ENCODE data around the gene SCN2A.

DNA sequence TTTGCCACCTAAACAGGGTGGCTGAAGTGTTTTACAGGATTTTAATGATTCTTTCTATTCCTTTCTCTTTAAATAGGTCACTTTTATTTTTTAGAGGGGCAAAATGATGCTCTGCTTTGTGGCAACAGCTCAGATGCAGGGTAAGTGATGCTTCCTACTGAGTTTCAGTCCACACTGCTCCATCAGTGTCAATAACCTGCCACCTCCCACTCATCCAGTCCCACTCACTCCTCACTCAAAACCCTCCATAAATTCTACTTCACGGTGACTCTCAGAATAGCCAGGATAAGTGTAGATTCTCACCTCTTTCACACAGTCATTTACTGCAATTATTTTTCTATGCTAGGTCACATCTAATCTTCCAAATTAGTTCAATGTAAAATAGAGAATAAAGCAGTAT, 72.7 kb downstream of the SCN2A start:
- TF ChIP-seq, protein P1, sequence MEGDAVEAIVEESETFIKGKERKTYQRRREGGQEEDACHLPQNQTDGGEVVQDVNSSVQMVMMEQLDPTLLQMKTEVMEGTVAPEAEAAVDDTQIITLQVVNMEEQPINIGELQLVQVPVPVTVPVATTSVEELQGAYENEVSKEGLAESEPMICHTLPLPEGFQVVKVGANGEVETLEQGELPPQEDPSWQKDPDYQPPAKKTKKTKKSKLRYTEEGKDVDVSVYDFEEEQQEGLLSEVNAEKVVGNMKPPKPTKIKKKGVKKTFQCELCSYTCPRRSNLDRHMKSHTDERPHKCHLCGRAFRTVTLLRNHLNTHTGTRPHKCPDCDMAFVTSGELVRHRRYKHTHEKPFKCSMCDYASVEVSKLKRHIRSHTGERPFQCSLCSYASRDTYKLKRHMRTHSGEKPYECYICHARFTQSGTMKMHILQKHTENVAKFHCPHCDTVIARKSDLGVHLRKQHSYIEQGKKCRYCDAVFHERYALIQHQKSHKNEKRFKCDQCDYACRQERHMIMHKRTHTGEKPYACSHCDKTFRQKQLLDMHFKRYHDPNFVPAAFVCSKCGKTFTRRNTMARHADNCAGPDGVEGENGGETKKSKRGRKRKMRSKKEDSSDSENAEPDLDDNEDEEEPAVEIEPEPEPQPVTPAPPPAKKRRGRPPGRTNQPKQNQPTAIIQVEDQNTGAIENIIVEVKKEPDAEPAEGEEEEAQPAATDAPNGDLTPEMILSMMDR (IDR thresholded peaks at IDR 0.05; ENCODE audit: insufficient read depth, low read length, poor library complexity, severe bottlenecking): no peak
- no peak for TF ChIP-seq EZH2phosphoT487 (conservative IDR thresholded peaks at IDR 0.05; ENCODE audit: low read length)

All from SU-DHL-6 (cell line).